K562 (cell line): Measurements from ENCODE around the gene TOM1L1. TPM values are rescaled to one million over a fixed set of nuclear protein-coding genes. Genes with fewer than 3 reads are reported as not detected.

Experiments used
- BRF1 ChIP-seq: IDR thresholded peaks from 3 replicates; pipeline ENCODE4 v1.6.1; 2011; ENCODE audit warnings: borderline replicate concordance, mild to moderate bottlenecking; ENCODE audit not compliant: insufficient read length; ENCODE audit errors: extremely low read depth
- DDX20 ChIP-seq: fragments of 450-650 bp; IDR thresholded peaks from 2 replicates; pipeline ENCODE4 v1.6.1; 2016; ENCODE audit warnings: missing genetic modification characterization, low read depth, mild to moderate bottlenecking, missing compliant biosample characterization, moderate library complexity
- GTF2F1 ChIP-seq: IDR thresholded peaks from 2 replicates; pipeline ENCODE4 v1.6.1; 2011; ENCODE audit warnings: low read depth, low read length, improper control_type of control experiment
- HNRNPL ChIP-seq: fragments of 200-400 bp; formaldehyde crosslinking; IDR thresholded peaks from 2 replicates; pipeline ENCODE4 v1.6.1; 2017; ENCODE audit warnings: low read depth, mild to moderate bottlenecking, low read length
- PKNOX1 ChIP-seq: fragments of 450-650 bp; IDR thresholded peaks from 2 replicates; pipeline ENCODE4 v1.6.1; 2016
- PYGO2 ChIP-seq: fragments of 450-650 bp; IDR thresholded peaks from 2 replicates; pipeline ENCODE4 v1.6.1; 2016; ENCODE audit warnings: mild to moderate bottlenecking, missing genetic modification characterization, moderate library complexity, missing compliant biosample characterization
- RBM15 ChIP-seq: fragments of 200-400 bp; formaldehyde crosslinking; IDR thresholded peaks from 2 replicates; pipeline ENCODE4 v1.6.1; 2018; ENCODE audit warnings: mild to moderate bottlenecking, low read length, moderate library complexity; ENCODE audit not compliant: insufficient read depth
- TSC22D4 ChIP-seq: fragments of 450-650 bp; IDR thresholded peaks from 2 replicates; pipeline ENCODE4 v1.6.1; 2016; ENCODE audit warnings: missing genetic modification characterization, missing biosample characterization, control low read depth
- U2AF1 ChIP-seq: fragments of 200-400 bp; formaldehyde crosslinking; optimal IDR thresholded peaks from 2 replicates; pipeline ENCODE3; 2017; ENCODE audit warnings: mild to moderate bottlenecking, low read depth, low read length, moderate library complexity
- ZNF717 ChIP-seq: fragments of 250-450 bp; sonication (Bioruptor Pico); IDR thresholded peaks from 2 replicates; pipeline ENCODE4 v1.5.0; 2021
- polyA plus RNA-seq, 8 experiments: library from polyadenylated mRNA; depleted of rRNA in 4 of 8; stranded (reverse) in 5 of 8; unstranded in 3 of 8; fragments of >200 nt; fragmentation: Nextera tagmentation in 2 of 8; fragmentation: Illumina TruSeq in 1 of 8; extraction: Ambion mirVana in 2 of 8; extraction: Trizol in 1 of 8; gene quantifications; 2 replicates each; pipeline versions ENCODE4 v1.2.1 to v1.2.3, GENCODE V29; 2011 to 2014; ENCODE audit warnings: inconsistent platforms in 1 of 8, missing spikeins in 1 of 8
- total RNA-seq, 7 experiments: library from RNA; depleted of rRNA in 6 of 7; stranded (reverse); fragments of >200 nt in 6 of 7; fragmentation: Illumina TruSeq in 2 of 7; extraction: Trizol in 2 of 7; gene quantifications; 2 replicates each; pipeline versions ENCODE4 v1.2.1 to v1.2.3, GENCODE V29; 2011 to 2021; ENCODE audit warnings: low replicate concordance in 1 of 7
- TF ChIP-seq, protein P1 (sequence below): sonication (generic); formaldehyde crosslinking; IDR thresholded peaks from 2 replicates; pipeline ENCODE4 v1.8.1; 2023; ENCODE audit warnings: missing genetic modification reagents, mild to moderate bottlenecking, borderline replicate concordance
- TF ChIP-seq, protein P2 (sequence below): fragments of 450-650 bp; IDR thresholded peaks from 2 replicates; pipeline ENCODE4 v1.6.1; 2016; ENCODE audit warnings: mild to moderate bottlenecking

The TOM1L1 gene
- total and polyA plus RNA-seq, 9 of the 15 experiments (the other 6 are each of a cell fraction or from before 2014, with no cell fraction given), result 21.3 to 74.3 (median 31.0) TPM

- TF ChIP-seq, protein P1, sequence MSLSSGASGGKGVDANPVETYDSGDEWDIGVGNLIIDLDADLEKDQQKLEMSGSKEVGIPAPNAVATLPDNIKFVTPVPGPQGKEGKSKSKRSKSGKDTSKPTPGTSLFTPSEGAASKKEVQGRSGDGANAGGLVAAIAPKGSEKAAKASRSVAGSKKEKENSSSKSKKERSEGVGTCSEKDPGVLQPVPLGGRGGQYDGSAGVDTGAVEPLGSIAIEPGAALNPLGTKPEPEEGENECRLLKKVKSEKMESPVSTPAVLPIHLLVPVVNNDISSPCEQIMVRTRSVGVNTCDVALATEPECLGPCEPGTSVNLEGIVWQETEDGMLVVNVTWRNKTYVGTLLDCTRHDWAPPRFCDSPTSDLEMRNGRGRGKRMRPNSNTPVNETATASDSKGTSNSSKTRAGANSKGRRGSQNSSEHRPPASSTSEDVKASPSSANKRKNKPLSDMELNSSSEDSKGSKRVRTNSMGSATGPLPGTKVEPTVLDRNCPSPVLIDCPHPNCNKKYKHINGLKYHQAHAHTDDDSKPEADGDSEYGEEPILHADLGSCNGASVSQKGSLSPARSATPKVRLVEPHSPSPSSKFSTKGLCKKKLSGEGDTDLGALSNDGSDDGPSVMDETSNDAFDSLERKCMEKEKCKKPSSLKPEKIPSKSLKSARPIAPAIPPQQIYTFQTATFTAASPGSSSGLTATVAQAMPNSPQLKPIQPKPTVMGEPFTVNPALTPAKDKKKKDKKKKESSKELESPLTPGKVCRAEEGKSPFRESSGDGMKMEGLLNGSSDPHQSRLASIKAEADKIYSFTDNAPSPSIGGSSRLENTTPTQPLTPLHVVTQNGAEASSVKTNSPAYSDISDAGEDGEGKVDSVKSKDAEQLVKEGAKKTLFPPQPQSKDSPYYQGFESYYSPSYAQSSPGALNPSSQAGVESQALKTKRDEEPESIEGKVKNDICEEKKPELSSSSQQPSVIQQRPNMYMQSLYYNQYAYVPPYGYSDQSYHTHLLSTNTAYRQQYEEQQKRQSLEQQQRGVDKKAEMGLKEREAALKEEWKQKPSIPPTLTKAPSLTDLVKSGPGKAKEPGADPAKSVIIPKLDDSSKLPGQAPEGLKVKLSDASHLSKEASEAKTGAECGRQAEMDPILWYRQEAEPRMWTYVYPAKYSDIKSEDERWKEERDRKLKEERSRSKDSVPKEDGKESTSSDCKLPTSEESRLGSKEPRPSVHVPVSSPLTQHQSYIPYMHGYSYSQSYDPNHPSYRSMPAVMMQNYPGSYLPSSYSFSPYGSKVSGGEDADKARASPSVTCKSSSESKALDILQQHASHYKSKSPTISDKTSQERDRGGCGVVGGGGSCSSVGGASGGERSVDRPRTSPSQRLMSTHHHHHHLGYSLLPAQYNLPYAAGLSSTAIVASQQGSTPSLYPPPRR (CRISPR knock-in tag), result no peak
- TF ChIP-seq RBM15 (no peak), ZNF717 (CRISPR knock-in tag) (no peak), U2AF1 (no peak), PYGO2 (tag) (peak; percentile 73; the same call in 1 of the 2 replicates), BRF1 (no peak), DDX20 (tag) (no peak), GTF2F1 (no peak), TSC22D4 (tag) (no peak), HNRNPL (no peak), PKNOX1 (peak; percentile 68)
- TF ChIP-seq, protein P2, sequence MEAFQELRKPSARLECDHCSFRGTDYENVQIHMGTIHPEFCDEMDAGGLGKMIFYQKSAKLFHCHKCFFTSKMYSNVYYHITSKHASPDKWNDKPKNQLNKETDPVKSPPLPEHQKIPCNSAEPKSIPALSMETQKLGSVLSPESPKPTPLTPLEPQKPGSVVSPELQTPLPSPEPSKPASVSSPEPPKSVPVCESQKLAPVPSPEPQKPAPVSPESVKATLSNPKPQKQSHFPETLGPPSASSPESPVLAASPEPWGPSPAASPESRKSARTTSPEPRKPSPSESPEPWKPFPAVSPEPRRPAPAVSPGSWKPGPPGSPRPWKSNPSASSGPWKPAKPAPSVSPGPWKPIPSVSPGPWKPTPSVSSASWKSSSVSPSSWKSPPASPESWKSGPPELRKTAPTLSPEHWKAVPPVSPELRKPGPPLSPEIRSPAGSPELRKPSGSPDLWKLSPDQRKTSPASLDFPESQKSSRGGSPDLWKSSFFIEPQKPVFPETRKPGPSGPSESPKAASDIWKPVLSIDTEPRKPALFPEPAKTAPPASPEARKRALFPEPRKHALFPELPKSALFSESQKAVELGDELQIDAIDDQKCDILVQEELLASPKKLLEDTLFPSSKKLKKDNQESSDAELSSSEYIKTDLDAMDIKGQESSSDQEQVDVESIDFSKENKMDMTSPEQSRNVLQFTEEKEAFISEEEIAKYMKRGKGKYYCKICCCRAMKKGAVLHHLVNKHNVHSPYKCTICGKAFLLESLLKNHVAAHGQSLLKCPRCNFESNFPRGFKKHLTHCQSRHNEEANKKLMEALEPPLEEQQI, result peak; percentile 98
Measured at GRCh38 chr17:54860617-54861470, 39.8 kb upstream of the TOM1L1 start (continued).
